Caco-2 (cell line): ENCODE measurements around the gene RAB23. TPM values are rescaled to one million over a fixed set of nuclear protein-coding genes. Genes with fewer than 3 reads are reported as not detected.

Experiments used
- BruUV-seq: library from RNA; stranded (reverse); fragments of 400-500 nt; replicated peaks from 2 replicates; lab custom pipeline; 2021; lab: Mats Ljungman, UMichigan
- CTCF ChIA-PET: fragments of 300-600 bp; sonication (Branson Sonifier 250); formaldehyde crosslinking; loops from one replicate; lab custom pipeline; 2022; ENCODE audit warnings: antibody characterized with exemption; lab: Charles Lee
- POLR2A ChIA-PET: fragments of 300-600 bp; sonication (Branson Sonifier 250); formaldehyde crosslinking; loops from one replicate; lab custom pipeline; 2022; ENCODE audit warnings: antibody characterized with exemption; lab: Charles Lee
- DNase-seq, 2 experiments: peaks; one replicate each; pipeline versions ENCODE4 v3.0.0 to v3.0.0-alpha.2; 2020 to 2022
- H3K27me3 ChIP-seq: replicated peaks from 2 replicates; pipeline ENCODE4 v1.6.0; 2011; ENCODE audit warnings: low read length; ENCODE audit not compliant: control insufficient read depth, insufficient read depth
- H3K36me3 ChIP-seq: 2 replicates; pipeline ENCODE4 v1.5.1; 2011; ENCODE audit warnings: low read length; ENCODE audit not compliant: control insufficient read depth, insufficient read depth
- H3K4me1 ChIP-seq: fragments of 250-450 bp; sonication (Bioruptor Pico); 2 replicates; pipeline ENCODE4 v1.5.1; 2020; ENCODE audit warnings: mild to moderate bottlenecking
- H3K4me3 ChIP-seq: 2 replicates; pipeline ENCODE4 v1.5.1; 2011; ENCODE audit warnings: low read depth, mild to moderate bottlenecking, control low read depth, low read length
- H3K9me3 ChIP-seq: fragments of 250-450 bp; sonication (Bioruptor Pico); 2 replicates; pipeline ENCODE4 v1.5.1; 2020; ENCODE audit warnings: mild to moderate bottlenecking, moderate library complexity
- H3K27ac Mint-ChIP-seq: one replicate; pipeline ENCODE4 v1.8.0; 2022; ENCODE audit warnings: mixed read lengths; ENCODE audit not compliant: unreplicated experiment
- H3K27me3 Mint-ChIP-seq: one replicate; pipeline ENCODE4 v1.8.0; 2022; ENCODE audit warnings: mixed read lengths; ENCODE audit not compliant: insufficient read depth, unreplicated experiment
- H3K36me3 Mint-ChIP-seq: one replicate; pipeline ENCODE4 v1.8.0; 2022; ENCODE audit warnings: mild to moderate bottlenecking, mixed read lengths; ENCODE audit not compliant: insufficient read depth, unreplicated experiment
- H3K4me1 Mint-ChIP-seq: one replicate; pipeline ENCODE4 v1.8.0; 2022; ENCODE audit warnings: low read depth, mixed read lengths; ENCODE audit not compliant: unreplicated experiment
- H3K4me3 Mint-ChIP-seq: one replicate; pipeline ENCODE4 v1.8.0; 2022; ENCODE audit warnings: mild to moderate bottlenecking, moderate library complexity, mixed read lengths; ENCODE audit not compliant: unreplicated experiment
- H3K9me3 Mint-ChIP-seq: one replicate; pipeline ENCODE4 v1.8.0; 2022; ENCODE audit warnings: mixed read lengths; ENCODE audit not compliant: unreplicated experiment
- intact Hi-C: fragments of 100-400 bp; cut with micrococcal nuclease; formaldehyde crosslinking; loops from one replicate; pipeline ENCODE4 v1.10.0; 2022; ENCODE audit not compliant: unreplicated experiment
- total RNA-seq: library from RNA; stranded (reverse); gene quantifications from 2 replicates; pipeline ENCODE4 v1.2.3, GENCODE V29; 2022
- TF ChIP-seq, protein P1 (sequence below), 2 experiments: fragments of 200-600 bp in 1 of 2; IDR thresholded peaks; 1 replicate in 1 of 2; 2 replicates in 1 of 2; pipeline versions ENCODE4 v1.5.1 to v1.8.0; 2011 to 2022; ENCODE audit warnings: antibody characterized with exemption in 1 of 2, control low read depth in 1 of 2, inconsistent platforms in 1 of 2, low read depth in 1 of 2, low read length in 1 of 2, mild to moderate bottlenecking in 1 of 2, moderate library complexity in 1 of 2; ENCODE audit not compliant: insufficient read depth in 1 of 2, severe bottlenecking in 1 of 2, unreplicated experiment in 1 of 2

The RAB23 gene
- total RNA-seq, 1 experiment from 2014 or later, result 13.7 TPM

DNA sequence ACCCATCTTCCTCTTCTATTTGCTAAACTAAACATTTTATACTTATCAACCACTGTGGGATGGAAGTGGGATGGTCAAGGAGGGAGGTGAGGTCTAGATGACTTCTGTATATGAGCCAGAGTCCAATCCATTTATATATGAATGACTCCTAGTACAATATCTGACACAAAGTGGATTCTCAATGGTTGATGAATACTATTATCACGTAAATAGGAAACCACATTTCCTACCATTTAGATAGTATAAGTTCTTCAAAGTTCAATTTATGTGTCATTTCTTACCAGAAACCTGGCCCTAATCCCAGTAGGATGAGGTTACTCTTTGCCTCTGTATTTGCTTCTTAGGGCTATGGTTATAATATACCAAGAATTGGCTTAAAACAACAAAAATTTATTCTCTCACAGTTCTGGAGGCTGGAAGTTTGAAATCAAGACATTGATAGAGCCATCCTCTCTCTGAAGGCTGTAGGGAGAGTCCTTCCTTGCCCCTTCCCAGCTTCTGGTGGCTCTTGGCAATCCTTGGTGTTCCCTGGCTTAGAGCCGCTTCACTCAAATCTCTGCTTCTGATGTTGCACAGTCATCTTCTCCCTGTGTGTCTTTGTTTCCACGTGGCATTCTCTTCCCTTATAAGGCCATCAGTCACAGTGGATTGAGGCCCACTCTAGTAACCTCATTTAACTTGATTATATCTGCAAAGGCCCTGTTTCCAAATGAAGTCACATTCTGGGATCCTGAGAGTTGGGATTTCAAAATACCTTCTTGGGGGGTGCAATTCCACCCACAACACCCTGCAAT, 41.0 kb upstream of the RAB23 start:
- POLR2A ChIA-PET, result no interaction called here
- Mint-ChIP-seq H3K27ac (no peak overlapping the region), H3K27me3 (peaks cover 5% of the 10 kb centered on the region), H3K4me1 (no peaks in the 10 kb centered on the region), H3K4me3 (no peak overlapping the region), H3K9me3 (no peaks in the 10 kb centered on the region), H3K36me3 (no peaks in the 10 kb centered on the region)
- H3K4me3 ChIP-seq, result no peak overlapping the region
- CTCF ChIA-PET, result interaction anchor here (0.6 kb wide), 1 partner anchor 410 kb away, joined by 3 read pairs; no protein-coding TSS in a partner anchor
- H3K9me3 ChIP-seq, result no peaks in the 10 kb centered on the region
- no TSS peak for BruUV-seq
- no peaks in the 10 kb centered on the region for H3K36me3 ChIP-seq
- TF ChIP-seq, protein P1, sequence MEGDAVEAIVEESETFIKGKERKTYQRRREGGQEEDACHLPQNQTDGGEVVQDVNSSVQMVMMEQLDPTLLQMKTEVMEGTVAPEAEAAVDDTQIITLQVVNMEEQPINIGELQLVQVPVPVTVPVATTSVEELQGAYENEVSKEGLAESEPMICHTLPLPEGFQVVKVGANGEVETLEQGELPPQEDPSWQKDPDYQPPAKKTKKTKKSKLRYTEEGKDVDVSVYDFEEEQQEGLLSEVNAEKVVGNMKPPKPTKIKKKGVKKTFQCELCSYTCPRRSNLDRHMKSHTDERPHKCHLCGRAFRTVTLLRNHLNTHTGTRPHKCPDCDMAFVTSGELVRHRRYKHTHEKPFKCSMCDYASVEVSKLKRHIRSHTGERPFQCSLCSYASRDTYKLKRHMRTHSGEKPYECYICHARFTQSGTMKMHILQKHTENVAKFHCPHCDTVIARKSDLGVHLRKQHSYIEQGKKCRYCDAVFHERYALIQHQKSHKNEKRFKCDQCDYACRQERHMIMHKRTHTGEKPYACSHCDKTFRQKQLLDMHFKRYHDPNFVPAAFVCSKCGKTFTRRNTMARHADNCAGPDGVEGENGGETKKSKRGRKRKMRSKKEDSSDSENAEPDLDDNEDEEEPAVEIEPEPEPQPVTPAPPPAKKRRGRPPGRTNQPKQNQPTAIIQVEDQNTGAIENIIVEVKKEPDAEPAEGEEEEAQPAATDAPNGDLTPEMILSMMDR (IDR thresholded peaks at IDR 0.05; ENCODE audit: insufficient read depth in 1 of 2, low read depth in 1 of 2, low read length in 1 of 2, severe bottlenecking in 1 of 2, unreplicated experiment in 1 of 2), result no peak
- H3K27me3 ChIP-seq, result no peaks in the 10 kb centered on the region
- no peak for DNase-seq
- no peaks in the 10 kb centered on the region for H3K4me1 ChIP-seq
- intact Hi-C loops, result no loop called here

DNA sequence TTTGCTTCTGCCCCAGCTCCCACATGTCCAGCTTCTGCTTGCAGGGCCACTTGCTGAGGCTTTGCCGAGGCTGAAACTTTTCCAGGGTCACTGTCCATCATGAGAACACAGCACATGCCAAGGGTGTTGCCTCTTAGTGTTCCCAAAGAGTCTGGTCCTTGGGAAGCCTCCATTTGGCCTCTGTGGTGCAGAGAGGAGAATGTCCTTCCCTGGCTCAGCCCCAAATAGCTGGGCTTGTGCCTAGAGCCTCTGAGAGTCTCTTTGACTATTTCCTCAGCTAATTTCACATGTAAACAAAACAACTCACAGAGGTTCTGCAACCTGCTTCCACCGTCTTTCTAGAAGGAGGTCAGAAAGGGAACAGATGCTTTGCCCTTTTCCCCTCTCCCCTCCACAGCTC, 40.4 kb upstream of the RAB23 start:
- Mint-ChIP-seq H3K4me3 (no peak overlapping the region), H3K27me3 (peaks cover 5% of the 10 kb centered on the region), H3K36me3 (no peaks in the 10 kb centered on the region), H3K27ac (no peak overlapping the region), H3K4me1 (no peaks in the 10 kb centered on the region), H3K9me3 (no peaks in the 10 kb centered on the region)
- intact Hi-C loops, result no loop called here
- TF ChIP-seq, protein P1 (IDR thresholded peaks at IDR 0.05; ENCODE audit: insufficient read depth in 1 of 2, low read depth in 1 of 2, low read length in 1 of 2, severe bottlenecking in 1 of 2, unreplicated experiment in 1 of 2), result no peak
- CTCF ChIA-PET, result interaction anchor here (0.6 kb wide), 1 partner anchor 409 kb away, joined by 3 read pairs; no protein-coding TSS in a partner anchor
- no peak for DNase-seq
- Histone ChIP-seq H3K27me3 (no peaks in the 10 kb centered on the region), H3K4me3 (no peak overlapping the region), H3K9me3 (no peaks in the 10 kb centered on the region), H3K36me3 (no peaks in the 10 kb centered on the region), H3K4me1 (no peaks in the 10 kb centered on the region)
- POLR2A ChIA-PET, result no interaction called here
- no TSS peak for BruUV-seq

DNA sequence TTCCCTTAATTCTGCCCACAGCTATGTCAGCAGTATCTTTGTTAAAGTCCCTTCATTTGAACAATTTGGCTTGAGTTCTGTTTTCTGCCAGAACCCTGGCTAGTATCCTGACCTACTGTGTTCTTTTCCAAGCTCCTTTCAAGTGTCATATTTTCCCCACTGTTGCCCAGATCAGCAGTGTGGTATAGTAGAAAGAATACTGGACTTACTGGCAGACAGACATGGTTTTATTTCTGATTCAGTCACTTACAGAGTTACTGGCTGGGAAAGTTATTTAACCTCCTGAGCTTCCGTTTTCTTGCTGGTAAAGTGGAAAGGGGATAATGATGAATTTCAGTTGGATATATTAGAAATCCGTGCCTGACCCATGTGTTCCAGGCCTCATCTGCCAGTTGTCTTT, 39.8 kb upstream of the RAB23 start:
- POLR2A ChIA-PET, result no interaction called here
- Histone ChIP-seq H3K4me1 (no peaks in the 10 kb centered on the region), H3K4me3 (no peak overlapping the region), H3K36me3 (no peaks in the 10 kb centered on the region), H3K9me3 (no peaks in the 10 kb centered on the region), H3K27me3 (no peaks in the 10 kb centered on the region)
- no peaks in the 10 kb centered on the region for H3K4me1 Mint-ChIP-seq
- no peaks in the 10 kb centered on the region for H3K9me3 Mint-ChIP-seq
- no peak overlapping the region for H3K27ac Mint-ChIP-seq
- no peaks in the 10 kb centered on the region for H3K36me3 Mint-ChIP-seq
- no peak for DNase-seq
- CTCF ChIA-PET, result no interaction called here
- H3K27me3 Mint-ChIP-seq, result peaks cover 5% of the 10 kb centered on the region
- no TSS peak for BruUV-seq
- intact Hi-C loops, result no loop called here
- TF ChIP-seq, protein P1 (IDR thresholded peaks at IDR 0.05; ENCODE audit: insufficient read depth in 1 of 2, low read depth in 1 of 2, low read length in 1 of 2, severe bottlenecking in 1 of 2, unreplicated experiment in 1 of 2), result no peak
- no peak overlapping the region for H3K4me3 Mint-ChIP-seq
